Fibroblast of lung (primary cell): ENCODE measurements around the gene IQSEC2. TPM values are rescaled to one million over a fixed set of nuclear protein-coding genes. Genes with fewer than 3 reads are reported as not detected.
A peak's percentile ranks its signal among the peaks of the same experiment; 100 is the strongest.

Experiments used
- DNase-seq, 2 donors: peaks; one replicate each; pipeline versions ENCODE4 v3.0.0 to v3.0.0-alpha.2; 2010; ENCODE audit warnings: low read depth in 2 of 2
- H2AFZ ChIP-seq: 2 replicates; pipeline ENCODE4 v1.5.1; 2012; ENCODE audit warnings: low read length, control low read depth, inconsistent platforms
- H3K27ac ChIP-seq: 2 replicates; pipeline ENCODE4 v1.5.1; 2011; ENCODE audit warnings: low read length, control low read depth; ENCODE audit not compliant: insufficient read depth
- H3K27me3 ChIP-seq: 2 replicates; pipeline ENCODE4 v1.5.1; 2011; ENCODE audit warnings: mild to moderate bottlenecking, low read length; ENCODE audit not compliant: control insufficient read depth, insufficient read depth
- H3K36me3 ChIP-seq: 2 replicates; pipeline ENCODE4 v1.5.1; 2011; ENCODE audit warnings: low read length; ENCODE audit not compliant: control insufficient read depth, insufficient read depth
- H3K4me1 ChIP-seq: 2 replicates; pipeline ENCODE4 v1.5.1; 2011; ENCODE audit warnings: low read length; ENCODE audit not compliant: control insufficient read depth, insufficient read depth; ENCODE audit errors: extremely low read depth
- H3K4me2 ChIP-seq: 2 replicates; pipeline ENCODE4 v1.5.1; 2011; ENCODE audit warnings: low read length, control low read depth; ENCODE audit not compliant: insufficient read depth; ENCODE audit errors: extremely low read depth
- H3K4me3 ChIP-seq, 4 experiments: fragments of 200-600 bp in 1 of 4; sonication (generic) in 1 of 4; replicated peaks in 1 of 4; 2 replicates each; pipeline ENCODE4 v1.5.1; 2011 to 2016; ENCODE audit warnings: low read length in 4 of 4, low read depth in 3 of 4, mild to moderate bottlenecking in 3 of 4, control low read depth in 2 of 4, inconsistent platforms in 1 of 4, mixed read lengths in 1 of 4; ENCODE audit not compliant: insufficient read depth in 1 of 4; ENCODE audit errors: control extremely low read depth in 1 of 4
- H3K79me2 ChIP-seq: 2 replicates; pipeline ENCODE4 v1.5.1; 2012; ENCODE audit warnings: mild to moderate bottlenecking, low read length, inconsistent platforms; ENCODE audit not compliant: control insufficient read depth, insufficient read depth
- H3K9ac ChIP-seq: 2 replicates; pipeline ENCODE4 v1.5.1; 2011; ENCODE audit warnings: mild to moderate bottlenecking, low read length, control low read depth; ENCODE audit not compliant: insufficient read depth
- H3K9me3 ChIP-seq: 2 replicates; pipeline ENCODE4 v1.5.1; 2012; ENCODE audit warnings: low read depth, low read length; ENCODE audit not compliant: control insufficient read depth, insufficient read depth
- H4K20me1 ChIP-seq: 2 replicates; pipeline ENCODE4 v1.5.1; 2011; ENCODE audit warnings: low read length; ENCODE audit not compliant: control insufficient read depth, insufficient read depth; ENCODE audit errors: extremely low read depth
- CTCF ChIP-seq, 2 donors: IDR thresholded peaks in 1 of 2; conservative IDR thresholded peaks in 1 of 2; 1 replicate in 1 of 2; 2 replicates in 1 of 2; pipeline ENCODE4 v1.5.1; 2011 to 2012; ENCODE audit warnings: low read length in 2 of 2, control low read depth in 1 of 2, inconsistent platforms in 1 of 2, low read depth in 1 of 2, mild to moderate bottlenecking in 1 of 2
- EZH2 ChIP-seq: IDR thresholded peaks from 2 replicates; pipeline ENCODE4 v1.5.1; 2012; ENCODE audit warnings: low read length, control low read depth, mild to moderate bottlenecking; ENCODE audit errors: missing control alignments
- polyA minus RNA-seq: library from RNA; depleted of rRNA, polyadenylated mRNA; stranded (reverse); fragments of >200 nt; gene quantifications from 2 replicates; pipeline ENCODE4 v1.2.3, GENCODE V29; 2011; ENCODE audit warnings: low replicate concordance
- polyA plus RNA-seq, 2 donors: library from polyadenylated mRNA; depleted of rRNA in 1 of 2; stranded (reverse) in 1 of 2; unstranded in 1 of 2; fragments of >200 nt; gene quantifications; 2 replicates each; pipeline ENCODE4 v1.2.1, GENCODE V29; 2011 to 2012; ENCODE audit warnings: missing spikeins in 1 of 2
- total RNA-seq: library from RNA; depleted of rRNA; stranded (reverse); fragments of >200 nt; gene quantifications from 2 replicates; pipeline ENCODE4 v1.2.1, GENCODE V29; 2014

IQSEC2 gene
- total RNA-seq (3.6 and 9.9 TPM in 2 replicates), polyA plus RNA-seq (5.9 and 7.4 TPM in 2 replicates), polyA minus RNA-seq (31.8 and 32.2 TPM in 2 replicates)
- 14.1 and 18.9 TPM in 2 replicates for polyA plus RNA-seq (2012)

- Histone ChIP-seq H3K79me2 (no peaks in the 10 kb centered on the region), H3K27ac (peak within 1 kb of the TSS; percentile 47), H4K20me1 (no peaks in the 10 kb centered on the region), H3K4me1 (no peaks in the 10 kb centered on the region), H3K9ac (peak within 1 kb of the TSS; percentile 52), H3K4me3 (peak within 1 kb of the TSS; percentile 31 to 56 (median 45)), H3K36me3 (no peaks in the 10 kb centered on the region), H3K27me3 (no peaks in the 10 kb centered on the region), H3K9me3 (no peaks in the 10 kb centered on the region), H3K4me2 (peak within 1 kb of the TSS; percentile 75), H2AFZ (no peak within 1 kb of the TSS)
- DNase-seq: peak; percentile 82
- TF ChIP-seq EZH2 (no peak), CTCF (conservative IDR thresholded peaks at IDR 0.05 in 1 of 2, IDR thresholded peaks at IDR 0.05 in 1 of 2; ENCODE audit: low read depth in 1 of 2, low read length in 2 of 2) (no peak)
Observed at GRCh38 chrX:53281321-53281822, at the start of gene IQSEC2. TSS of gene IQSEC2 (minus strand) at chrX:53281584.

- no peak overlapping the region for H3K4me2 ChIP-seq
- H2AFZ ChIP-seq: no peak overlapping the region
- H3K9me3 ChIP-seq: no peaks in the 10 kb centered on the region
- no peak overlapping the region for H3K9ac ChIP-seq
- H3K36me3 ChIP-seq: no peaks in the 10 kb centered on the region
- H3K4me3 ChIP-seq: no peak overlapping the region
- no peaks in the 10 kb centered on the region for H3K4me1 ChIP-seq
- TF ChIP-seq EZH2 (no peak), CTCF (conservative IDR thresholded peaks at IDR 0.05 in 1 of 2, IDR thresholded peaks at IDR 0.05 in 1 of 2; ENCODE audit: low read depth in 1 of 2, low read length in 2 of 2) (no peak)
- H3K27me3 ChIP-seq: peaks cover 7% of the 10 kb centered on the region
- no peak overlapping the region for H3K27ac ChIP-seq
- DNase-seq: no peak
- no peaks in the 10 kb centered on the region for H4K20me1 ChIP-seq
- no peaks in the 10 kb centered on the region for H3K79me2 ChIP-seq
Observed at GRCh38 chrX:53330331-53330730, 48.9 kb upstream of the IQSEC2 start.

GRCh38 chrX:53324803-53325202 lies 43.4 kb upstream of the IQSEC2 start:
- no peak overlapping the region for H3K27ac ChIP-seq
- H3K36me3 ChIP-seq: no peaks in the 10 kb centered on the region
- H3K4me1 ChIP-seq: no peaks in the 10 kb centered on the region
- TF ChIP-seq CTCF (conservative IDR thresholded peaks at IDR 0.05 in 1 of 2, IDR thresholded peaks at IDR 0.05 in 1 of 2; ENCODE audit: low read depth in 1 of 2, low read length in 2 of 2) (no peak), EZH2 (no peak)
- H2AFZ ChIP-seq: no peak overlapping the region
- H3K9ac ChIP-seq: no peak overlapping the region
- no peaks in the 10 kb centered on the region for H3K9me3 ChIP-seq
- DNase-seq: no peak
- H3K79me2 ChIP-seq: no peaks in the 10 kb centered on the region
- H3K27me3 ChIP-seq: peaks cover 31% of the 10 kb centered on the region
- no peak overlapping the region for H3K4me2 ChIP-seq
- H3K4me3 ChIP-seq: no peak overlapping the region
- no peaks in the 10 kb centered on the region for H4K20me1 ChIP-seq
